ENCODE data around the gene HPSE. TPM values are rescaled to one million over a fixed set of nuclear protein-coding genes. Genes with fewer than 3 reads are reported as not detected.

Gene HPSE
- total and polyA plus RNA-seq, 9 of the 15 experiments (the other 6 are each of a cell fraction or from before 2014, with no cell fraction given): 0.01 to 0.42 (median 0.14) TPM; not detected in 1

GRCh38 chr4:83317671-83318070 is 17.0 kb downstream of the HPSE start:
- no peak for TF ChIP-seq ZNF644 (tag; IDR thresholded peaks at IDR 0.05; ENCODE audit: low read depth)
- no peak for TF ChIP-seq KAT8 (IDR thresholded peaks at IDR 0.05; ENCODE audit: low read depth)
- TF ChIP-seq HNRNPUL1 (IDR thresholded peaks at IDR 0.05; ENCODE audit: low read length): no peak
- TF ChIP-seq ZBED1 (IDR thresholded peaks at IDR 0.05): no peak
- TF ChIP-seq ZNF263 (CRISPR knock-in tag; IDR thresholded peaks at IDR 0.05; ENCODE audit: borderline replicate concordance): no peak
- no peak for TF ChIP-seq ZNF507 (tag; conservative IDR thresholded peaks at IDR 0.05)
- no peak for TF ChIP-seq SP1 (CRISPR knock-in tag; IDR thresholded peaks at IDR 0.05)
- TF ChIP-seq ELF2 (CRISPR knock-in tag; IDR thresholded peaks at IDR 0.05): no peak
- TF ChIP-seq ZNF280A (IDR thresholded peaks at IDR 0.05; ENCODE audit: low read depth, partially characterized antibody): no peak
- TF ChIP-seq CHD4 (IDR thresholded peaks at IDR 0.05; ENCODE audit: insufficient read depth, insufficient replicate concordance, low read depth, low read length, poor library complexity, severe bottlenecking): no peak
- Histone ChIP-seq H3K4me2 (ENCODE audit: insufficient read depth, low read length) (no peak overlapping the region), H3K4me1 (replicated peaks in 1 of 2; ENCODE audit: control insufficient read depth in 2 of 2, insufficient read depth in 2 of 2, low read length in 2 of 2) (no peaks in the 10 kb centered on the region), H3K4me3 (no peak overlapping the region), H2AFZ (ENCODE audit: low read depth, low read length) (no peak overlapping the region), H4K20me1 (replicated peaks; ENCODE audit: control insufficient read depth, insufficient read depth, low read length) (no peaks in the 10 kb centered on the region), H3K36me3 (ENCODE audit: control insufficient read depth, insufficient read depth, low read length) (no peaks in the 10 kb centered on the region), H3K79me2 (ENCODE audit: control insufficient read depth, insufficient read depth, low read length) (no peaks in the 10 kb centered on the region), H3K9me3 (replicated peaks; ENCODE audit: control insufficient read depth, insufficient read depth, low read depth, low read length) (no peaks in the 10 kb centered on the region), H3K9me1 (ENCODE audit: control insufficient read depth, insufficient read depth, low read length) (no peaks in the 10 kb centered on the region), H3K27ac (ENCODE audit: extremely low read depth, low read depth, low read length) (no peak overlapping the region), H3K9ac (ENCODE audit: insufficient read depth in 1 of 2, low read depth in 2 of 2, low read length in 2 of 2) (no peak overlapping the region), H3K27me3 (ENCODE audit: control insufficient read depth in 2 of 2, insufficient read depth in 2 of 2, low read length in 2 of 2) (peaks cover 28 to 32% of the 10 kb centered on the region in 2 experiments; a peak in 4 of 5 replicates)
- no TSS peak for BruUV-seq (replicated peaks)
- CTCF ChIA-PET (ENCODE audit: low intra/inter-chr PET ratio): no interaction called here
- ATAC-seq (no peak), DNase-seq (ENCODE audit: extremely low read depth in 1 of 4, low spot score in 3 of 4) (no peak), FAIRE-seq (no peak)
- in situ Hi-C loops (cut with MboI) (no loop called here), intact Hi-C loops (cut with micrococcal nuclease) (no loop called here)
- POLR2A ChIA-PET: no interaction called here
- 17% methylated on average over 4 of the region's 4 CpGs for WGBS (ENCODE audit: insufficient coverage, low coverage, missing lambda C conversion rate)

Measured in K562 (cell line).